ENCODE data around the gene MMP24.
"Not testable (repeated sequence)": the region's sequence is repeated elsewhere in the genome, so short reads cannot be mapped to it uniquely, and the experiment has no call there.

MMP24 gene

DNA sequence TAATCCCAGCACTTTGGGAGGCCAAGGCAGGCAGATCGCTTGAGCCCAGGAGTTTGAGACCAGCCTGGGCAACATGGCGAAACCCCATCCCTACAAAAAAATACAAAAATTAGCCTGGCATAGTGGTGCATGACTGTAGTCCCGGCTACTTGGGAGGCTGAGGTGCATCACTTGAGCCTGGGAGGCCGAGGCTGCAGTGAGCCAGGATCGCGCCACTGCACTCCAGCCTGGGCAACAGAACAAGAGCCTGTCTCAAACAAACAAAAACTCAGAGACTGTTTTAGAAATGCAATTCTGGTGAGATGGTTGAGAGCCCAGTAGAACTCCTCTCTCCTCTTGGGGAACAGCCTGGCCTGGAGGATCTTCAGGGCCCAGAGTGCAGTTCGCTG, 89.1 kb downstream of the MMP24 start:
- not testable (repeated sequence) for ATAC-seq

DNA sequence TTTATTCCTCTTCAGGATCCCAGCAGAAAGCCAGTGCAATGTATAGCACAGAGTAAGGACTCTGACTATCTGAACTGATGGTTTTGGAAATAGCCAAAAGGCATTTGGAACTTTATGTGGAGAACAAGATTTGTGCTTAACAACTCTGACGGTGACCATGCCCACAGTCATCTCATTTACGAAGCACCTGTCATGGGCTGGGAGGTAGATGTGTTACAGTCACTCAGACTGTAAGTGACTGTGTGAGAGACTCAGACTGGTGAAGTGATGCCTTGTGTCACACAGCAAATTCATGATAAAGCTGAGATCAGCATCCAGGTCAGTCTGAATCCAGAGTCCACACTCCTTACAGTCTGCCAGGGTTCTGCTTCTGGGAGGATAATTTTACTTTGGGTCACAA, 89.6 kb downstream of the MMP24 start:
- no peak for ATAC-seq

DNA sequence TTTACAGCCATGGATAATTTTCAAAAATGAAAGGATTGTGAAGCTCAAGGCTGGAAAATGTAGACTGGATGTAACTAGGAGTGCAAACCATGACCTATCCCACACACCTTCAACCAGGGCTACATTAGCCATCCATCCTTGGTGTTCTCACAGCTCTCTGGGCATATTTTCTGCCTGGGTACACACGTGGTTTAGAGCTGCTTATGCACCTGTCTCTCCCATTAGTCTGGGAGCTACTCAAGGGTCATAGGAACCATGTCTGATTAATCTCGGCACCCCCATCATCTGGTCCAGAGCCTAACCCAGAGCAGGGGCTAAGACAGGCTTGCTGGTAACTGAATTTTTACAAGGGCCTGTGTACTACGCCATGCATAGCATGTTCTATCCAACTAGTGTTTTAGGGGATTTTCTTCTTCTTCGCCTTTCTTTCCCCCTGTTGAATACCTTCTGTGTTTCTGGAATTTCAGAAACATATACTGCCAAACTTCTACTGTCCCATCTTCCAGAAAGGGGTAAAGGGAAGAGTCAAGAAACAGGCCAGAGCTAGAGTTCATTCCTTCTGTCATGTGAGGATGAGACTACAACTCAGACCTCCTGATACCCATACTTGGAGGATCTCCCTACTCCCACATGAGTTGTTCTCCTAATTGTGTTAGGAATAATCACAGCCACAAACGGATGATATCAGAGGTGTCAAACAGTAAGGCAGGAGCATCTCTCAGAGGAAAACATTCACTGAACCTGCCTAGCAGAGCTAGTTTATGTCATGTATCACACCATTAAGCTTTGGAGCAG, 91.1 kb downstream of the MMP24 start:
- ATAC-seq: no peak

DNA sequence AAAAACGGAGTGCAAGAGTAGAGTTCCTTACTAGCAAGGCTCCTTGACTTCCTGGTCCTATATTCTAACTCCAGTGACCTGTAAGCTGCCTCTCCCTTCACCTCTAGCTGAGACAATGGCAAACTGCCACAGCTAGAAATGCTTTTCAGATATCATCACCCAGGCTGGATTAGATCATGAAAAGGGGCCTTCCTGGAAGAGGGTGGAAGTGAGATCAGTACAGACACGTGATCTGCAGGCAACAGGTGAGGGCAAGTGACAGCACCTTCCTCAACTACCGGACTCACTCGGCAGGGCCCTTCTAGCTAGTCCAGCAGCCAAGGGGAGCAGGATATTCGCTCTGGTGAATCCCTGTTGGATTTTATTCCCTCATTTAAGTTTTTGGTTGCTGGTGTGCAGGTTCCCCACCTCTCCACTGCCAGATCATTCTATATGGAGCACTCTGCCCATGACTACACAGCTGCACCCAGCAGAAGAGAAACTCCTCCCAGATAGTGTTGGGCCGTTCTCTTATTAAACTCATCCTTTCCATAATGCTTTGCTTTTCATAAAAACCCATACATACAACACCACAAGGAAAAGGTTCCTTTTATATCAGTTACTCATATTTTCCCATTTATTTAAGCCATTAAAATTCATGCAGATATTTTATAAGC, 92.1 kb downstream of the MMP24 start:
- peak in 1 of 2 donors; percentile 26 for ATAC-seq

DNA sequence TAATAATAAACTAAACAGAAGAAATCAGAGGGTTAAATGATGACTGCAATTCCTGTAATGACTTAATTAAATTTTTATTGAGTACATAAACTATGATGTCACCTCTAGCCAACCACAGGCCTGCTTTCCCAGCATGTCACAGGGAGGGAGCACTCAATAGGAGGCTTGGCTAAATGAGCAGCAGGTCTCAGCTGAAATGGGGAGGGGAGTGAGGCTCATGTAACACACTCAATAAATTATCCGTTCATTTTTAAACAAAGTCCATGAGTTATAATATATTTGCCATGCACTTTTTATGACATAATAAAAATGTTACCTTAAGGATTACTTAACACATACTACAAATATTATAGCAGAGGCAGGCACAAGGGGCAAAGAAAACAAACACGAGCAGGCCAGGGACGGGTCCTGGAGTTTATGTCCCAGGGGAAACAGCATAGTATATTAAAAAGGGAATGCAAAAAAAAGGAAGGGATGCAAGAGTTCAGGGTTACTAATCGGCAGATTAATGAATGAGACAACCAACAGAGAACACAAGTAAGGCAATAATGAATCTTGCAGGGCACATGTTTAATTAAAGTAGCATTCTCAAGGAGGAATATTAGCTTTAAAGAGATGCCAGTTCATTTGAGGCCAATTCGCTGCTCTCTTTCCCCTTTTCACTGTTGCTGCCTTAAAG, 92.8 kb downstream of the MMP24 start:
- peak in 1 of 2 donors; percentile 58 for ATAC-seq

DNA sequence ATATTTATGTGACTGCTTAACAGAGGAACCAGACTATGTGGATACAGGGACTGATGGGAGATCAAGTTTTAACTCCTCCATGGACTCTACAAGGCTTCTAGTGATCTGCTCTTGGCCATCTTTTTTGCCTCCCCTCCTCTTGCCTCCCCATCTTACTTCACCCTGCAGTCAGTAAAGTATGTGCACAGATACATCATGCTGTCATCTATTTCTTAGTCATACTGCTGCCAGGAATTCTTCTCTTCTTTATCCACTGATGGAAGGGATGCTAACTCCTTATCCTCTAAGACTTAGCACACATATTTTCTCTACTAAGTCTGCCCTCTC, 93.3 kb downstream of the MMP24 start:
- ATAC-seq: no peak

DNA sequence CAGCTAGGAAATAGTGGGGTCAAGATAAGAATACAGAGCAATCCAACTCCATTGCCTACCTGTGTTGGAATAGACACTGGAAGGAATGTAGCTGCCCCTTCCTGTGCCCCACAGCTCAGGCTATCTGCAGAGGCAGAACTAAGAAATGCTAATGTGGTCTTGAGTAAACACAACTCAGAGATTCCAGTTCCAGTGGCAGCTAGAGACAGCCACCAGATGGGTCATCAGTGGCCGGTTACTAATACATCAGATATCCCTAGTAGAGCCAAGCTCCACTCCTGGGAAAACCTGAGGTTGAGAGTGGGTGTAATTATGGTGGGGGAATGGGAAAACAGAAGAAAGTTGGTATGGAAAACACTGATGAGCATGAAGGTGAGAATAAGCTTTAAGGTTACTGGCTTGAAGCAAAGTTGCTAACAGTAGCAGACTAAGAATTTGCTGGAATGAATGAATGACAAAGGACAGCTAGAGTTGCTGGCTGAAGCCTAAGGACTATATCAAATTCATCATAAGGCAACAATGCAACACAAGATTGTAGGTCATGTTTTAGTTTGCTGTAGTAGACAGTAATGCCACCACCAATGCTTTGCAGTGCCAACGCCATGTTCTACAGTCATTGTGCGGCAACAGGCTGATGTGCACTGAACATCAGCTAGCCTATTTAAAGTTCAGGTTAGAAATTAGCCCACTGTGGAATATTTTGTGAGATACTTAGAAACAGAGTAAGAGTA, 94.1 kb downstream of the MMP24 start:
- ATAC-seq: no peak

DNA sequence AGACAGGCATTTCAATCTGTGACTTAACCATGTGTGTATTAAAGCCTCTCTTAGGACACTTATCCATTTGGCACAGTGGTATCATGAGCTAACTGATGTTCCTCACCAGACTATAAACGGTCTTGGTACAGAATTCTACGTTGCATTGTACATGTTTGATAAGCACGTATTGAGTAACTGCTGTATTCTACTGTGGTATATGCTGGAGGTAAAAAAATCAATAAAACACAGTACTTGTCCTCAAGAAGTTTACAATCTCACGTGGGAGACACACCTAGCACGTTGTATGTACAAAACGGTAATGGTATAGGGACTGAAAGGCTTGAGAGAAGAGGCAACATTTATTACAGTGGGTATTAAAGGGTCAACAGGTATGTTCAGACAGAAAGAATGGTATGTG, 98.9 kb downstream of the MMP24 start:
- no peak for ATAC-seq

DNA sequence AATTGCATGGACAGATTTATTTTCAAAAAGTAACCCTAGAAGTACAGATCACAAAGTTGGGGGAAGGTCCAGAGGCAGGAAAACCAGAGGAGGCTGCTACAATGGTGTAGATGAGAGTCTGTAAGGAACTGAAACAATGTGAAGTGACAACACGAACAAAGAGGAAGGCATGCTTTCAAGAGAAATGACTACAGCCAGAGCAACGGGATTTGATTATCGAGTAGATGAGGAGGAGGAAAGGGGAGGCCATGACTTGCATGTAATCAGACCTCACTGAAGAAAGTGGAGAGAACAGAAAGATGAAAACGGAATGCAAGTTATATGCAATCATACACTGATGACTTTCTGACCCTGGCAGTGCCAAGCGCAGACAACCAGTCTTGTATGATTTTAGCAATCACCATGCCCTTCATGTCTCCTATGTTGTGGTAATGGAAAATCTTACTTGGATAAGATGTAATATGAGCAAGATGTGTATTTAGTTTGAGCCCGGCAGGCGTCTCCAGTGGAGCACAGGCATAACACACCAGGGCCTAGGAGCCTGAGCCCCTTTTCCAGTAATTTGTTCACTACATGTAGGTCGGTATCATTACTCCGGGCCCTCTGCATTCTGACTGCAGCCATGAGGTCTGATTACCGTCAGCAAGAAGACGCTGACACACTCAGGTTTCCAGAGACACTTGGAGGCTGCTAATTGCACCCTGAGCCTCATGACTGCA, 99.7 kb downstream of the MMP24 start:
- ATAC-seq: no peak

All from activated CD4-positive, CD25-positive, alpha-beta regulatory T cell treated with anti-CD3 and anti-CD28 coated beads, Interleukin-2, amount 50 U/mL, for 24 hours (primary cell).